Adrenal gland (tissue), 5 donors: ENCODE results near the gene CCDC9B.

Source experiments
- POLR2A ChIP-seq, 2 donors: fragments of 450-650 bp; IDR thresholded peaks; one replicate each; pipeline ENCODE4 v1.6.1; 2017; ENCODE audit warnings: antibody characterized with exemption in 2 of 2, mild to moderate bottlenecking in 2 of 2, moderate library complexity in 1 of 2
- TF ChIP-seq, protein P1 (sequence below), 6 experiments: fragments of 450-650 bp in 4 of 6; fragments of 200-600 bp in 2 of 6; sonication (generic) in 1 of 6; IDR thresholded peaks; 1 replicate in 5 of 6; 2 replicates in 1 of 6; pipeline versions ENCODE4 v1.5.1 to v1.8.0; 2016 to 2021; ENCODE audit warnings: antibody characterized with exemption in 6 of 6, mild to moderate bottlenecking in 2 of 6, moderate library complexity in 1 of 6
- donor health status: DM: no; HTN: no; CAD: no.

DNA sequence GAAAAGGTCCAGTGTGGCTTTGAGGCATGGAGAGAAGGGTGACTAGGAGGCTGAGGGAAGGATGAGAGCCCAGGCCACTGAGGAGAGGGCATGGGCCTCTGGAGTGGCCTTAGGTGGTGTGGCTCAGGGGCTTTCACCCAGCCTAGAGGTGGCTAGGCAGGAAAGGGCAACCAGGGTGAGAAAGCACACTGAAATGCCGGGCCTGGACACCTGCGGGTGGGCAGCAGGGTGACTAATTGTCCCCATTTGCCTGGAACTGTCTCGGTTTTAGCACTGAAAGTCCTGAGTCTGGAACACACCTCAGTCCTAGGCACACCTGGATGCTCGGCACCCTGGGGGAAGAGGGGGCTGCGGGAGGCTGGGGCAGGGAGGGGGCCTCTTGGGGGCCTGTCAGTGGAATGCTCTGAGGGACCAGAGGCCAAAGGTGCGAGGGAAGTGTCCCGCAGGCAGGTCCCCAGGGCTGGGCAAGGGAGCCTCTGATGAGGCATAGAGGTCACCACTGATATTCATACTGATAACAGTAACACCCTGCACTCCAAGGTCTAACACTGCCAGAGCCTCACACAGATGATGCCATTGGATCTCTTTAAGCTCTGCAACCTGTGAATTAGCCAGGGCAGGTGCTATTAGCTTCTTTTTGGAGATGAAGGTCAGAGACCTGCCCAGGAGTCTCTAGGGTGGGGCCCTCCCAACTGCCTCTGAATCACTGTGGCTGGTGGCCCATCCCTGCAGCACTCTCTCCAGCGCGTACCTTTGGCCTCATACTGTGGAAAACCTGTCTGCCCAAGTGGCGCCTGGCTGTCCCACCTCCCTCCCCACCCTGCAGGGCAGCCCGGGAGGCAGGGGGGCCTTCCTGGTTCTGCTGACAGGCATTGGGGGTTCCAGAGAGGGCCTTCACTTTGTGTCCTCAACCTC is 7.1 kb upstream of the CCDC9B start:
- TF ChIP-seq, protein P1, sequence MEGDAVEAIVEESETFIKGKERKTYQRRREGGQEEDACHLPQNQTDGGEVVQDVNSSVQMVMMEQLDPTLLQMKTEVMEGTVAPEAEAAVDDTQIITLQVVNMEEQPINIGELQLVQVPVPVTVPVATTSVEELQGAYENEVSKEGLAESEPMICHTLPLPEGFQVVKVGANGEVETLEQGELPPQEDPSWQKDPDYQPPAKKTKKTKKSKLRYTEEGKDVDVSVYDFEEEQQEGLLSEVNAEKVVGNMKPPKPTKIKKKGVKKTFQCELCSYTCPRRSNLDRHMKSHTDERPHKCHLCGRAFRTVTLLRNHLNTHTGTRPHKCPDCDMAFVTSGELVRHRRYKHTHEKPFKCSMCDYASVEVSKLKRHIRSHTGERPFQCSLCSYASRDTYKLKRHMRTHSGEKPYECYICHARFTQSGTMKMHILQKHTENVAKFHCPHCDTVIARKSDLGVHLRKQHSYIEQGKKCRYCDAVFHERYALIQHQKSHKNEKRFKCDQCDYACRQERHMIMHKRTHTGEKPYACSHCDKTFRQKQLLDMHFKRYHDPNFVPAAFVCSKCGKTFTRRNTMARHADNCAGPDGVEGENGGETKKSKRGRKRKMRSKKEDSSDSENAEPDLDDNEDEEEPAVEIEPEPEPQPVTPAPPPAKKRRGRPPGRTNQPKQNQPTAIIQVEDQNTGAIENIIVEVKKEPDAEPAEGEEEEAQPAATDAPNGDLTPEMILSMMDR (IDR thresholded peaks at IDR 0.05) = no peak
- TF ChIP-seq POLR2A (IDR thresholded peaks at IDR 0.05) = no peak
